Endothelial cell of umbilical vein (primary cell): Measurements from ENCODE around the gene SVIL. TPM values are rescaled to one million over a fixed set of nuclear protein-coding genes. Genes with fewer than 3 reads are reported as not detected.
"Not testable (repeated sequence)": the region's sequence is repeated elsewhere in the genome, so short reads cannot be mapped to it uniquely, and the experiment has no call there.

Experiments
- BruUV-seq: library from RNA; stranded (reverse); fragments of 400-500 nt; replicated peaks from 2 replicates; lab custom pipeline; 2021; lab: Mats Ljungman, UMichigan
- CTCF ChIA-PET: fragments of 300-600, 350-600 bp; sonication (Branson Sonifier 250); formaldehyde crosslinking; loops from one replicate; lab custom pipeline; 2021; ENCODE audit warnings: antibody characterized with exemption, inconsistent platforms; lab: Charles Lee
- POLR2A ChIA-PET: fragments of 300-600, 350-600 bp; sonication (Branson Sonifier 250); formaldehyde crosslinking; loops from one replicate; lab custom pipeline; 2021; ENCODE audit warnings: antibody characterized with exemption, inconsistent platforms; lab: Charles Lee
- DNase-seq: peaks from one replicate; pipeline ENCODE4 v3.0.0-alpha.2; 2011; ENCODE audit warnings: low read depth, low spot score
- FAIRE-seq: peaks from 2 replicates; lab custom pipeline; 2011; peaks lifted over from hg19 to GRCh38; lab: Jason Lieb, UNC
- H2AFZ ChIP-seq: 2 replicates; pipeline ENCODE4 v1.6.0; 2012; ENCODE audit warnings: low read depth, low read length, control low read depth, inconsistent platforms
- H3K27ac ChIP-seq: 2 replicates; pipeline ENCODE4 v1.5.1; 2011; ENCODE audit warnings: low read depth, mild to moderate bottlenecking, control low read depth, low read length, moderate library complexity; ENCODE audit not compliant: insufficient read depth
- H3K27me3 ChIP-seq, 2 experiments: 2 replicates each; pipeline versions ENCODE4 v1.6.0 to v1.6.1; 2011; ENCODE audit warnings: low read length in 2 of 2, mixed read lengths in 1 of 2; ENCODE audit not compliant: control insufficient read depth in 2 of 2, insufficient read depth in 2 of 2
- H3K36me3 ChIP-seq, 2 experiments: 2 replicates in 1 of 2; 3 replicates in 1 of 2; pipeline ENCODE4 v1.5.1; 2011; ENCODE audit warnings: low read length in 2 of 2, mild to moderate bottlenecking in 1 of 2, moderate library complexity in 1 of 2; ENCODE audit not compliant: control insufficient read depth in 2 of 2, insufficient read depth in 2 of 2; ENCODE audit errors: extremely low read depth in 1 of 2
- H3K4me1 ChIP-seq: 3 replicates; pipeline ENCODE4 v1.5.1; 2011; ENCODE audit warnings: mild to moderate bottlenecking, low read length; ENCODE audit not compliant: control insufficient read depth, insufficient read depth; ENCODE audit errors: extremely low read depth
- H3K4me2 ChIP-seq: 2 replicates; pipeline ENCODE4 v1.6.1; 2011; ENCODE audit warnings: low read length, control low read depth, mixed read lengths; ENCODE audit not compliant: insufficient read depth
- H3K4me3 ChIP-seq, 3 experiments: fragments of 200-600 bp in 1 of 3; sonication (generic), shearing (Covaris generic) in 1 of 3; replicated peaks in 1 of 3; 2 replicates each; pipeline ENCODE4 v1.5.1; 2011 to 2016; ENCODE audit warnings: control low read depth in 3 of 3, low read length in 3 of 3, mild to moderate bottlenecking in 2 of 3, inconsistent platforms in 1 of 3, low read depth in 1 of 3, moderate library complexity in 1 of 3; ENCODE audit not compliant: insufficient read depth in 1 of 3
- H3K79me2 ChIP-seq: 2 replicates; pipeline ENCODE4 v1.6.0; 2012; ENCODE audit warnings: low read length, inconsistent platforms; ENCODE audit not compliant: control insufficient read depth, insufficient read depth
- H3K9ac ChIP-seq: replicated peaks from 2 replicates; pipeline ENCODE3; 2011; ENCODE audit warnings: low read length, control low read depth; ENCODE audit not compliant: insufficient read depth; ENCODE audit errors: extremely low read depth
- H3K9me1 ChIP-seq: replicated peaks from 3 replicates; pipeline ENCODE4 v1.6.0; 2011; ENCODE audit warnings: mild to moderate bottlenecking, low read length; ENCODE audit not compliant: control insufficient read depth, insufficient read depth; ENCODE audit errors: extremely low read depth
- H3K9me3 ChIP-seq: replicated peaks from 2 replicates; pipeline ENCODE4 v1.5.1; 2012; ENCODE audit warnings: low read length, inconsistent platforms; ENCODE audit not compliant: control insufficient read depth, insufficient read depth
- H4K20me1 ChIP-seq: replicated peaks from 2 replicates; pipeline ENCODE3; 2011; ENCODE audit warnings: mild to moderate bottlenecking, low read length; ENCODE audit not compliant: control insufficient read depth, insufficient read depth; ENCODE audit errors: extremely low read depth
- EZH2 ChIP-seq: IDR thresholded peaks from 2 replicates; pipeline ENCODE4 v1.6.1; 2012; ENCODE audit warnings: borderline replicate concordance, low read depth, mild to moderate bottlenecking, moderate library complexity, low read length, inconsistent platforms; ENCODE audit not compliant: severe bottlenecking
- FOS ChIP-seq: IDR thresholded peaks from 2 replicates; pipeline ENCODE4 v1.6.1; 2011; ENCODE audit warnings: mild to moderate bottlenecking, low read length, moderate library complexity, borderline replicate concordance; ENCODE audit not compliant: insufficient read depth
- GATA2 ChIP-seq: IDR thresholded peaks from 2 replicates; pipeline ENCODE4 v1.7.0; 2011; ENCODE audit warnings: low read depth, mild to moderate bottlenecking, moderate library complexity, mixed read lengths, low read length; ENCODE audit not compliant: insufficient read length, insufficient read depth
- JUN ChIP-seq: IDR thresholded peaks from 2 replicates; pipeline ENCODE4 v1.6.1; 2011; ENCODE audit warnings: borderline replicate concordance, low read depth; ENCODE audit not compliant: insufficient read length, insufficient read depth
- MYC ChIP-seq: IDR thresholded peaks from one replicate; pipeline ENCODE4 v1.6.1; 2011; ENCODE audit warnings: mild to moderate bottlenecking, low read depth, low read length
- POLR2A ChIP-seq: IDR thresholded peaks from 2 replicates; pipeline ENCODE4 v1.6.1; 2012; ENCODE audit warnings: low read depth, mild to moderate bottlenecking, control low read depth, low read length
- POLR2AphosphoS5 ChIP-seq: IDR thresholded peaks from 2 replicates; pipeline ENCODE4 v1.6.1; 2012; ENCODE audit warnings: low read depth, mild to moderate bottlenecking, control low read depth, low read length, moderate library complexity; ENCODE audit not compliant: insufficient read depth
- dilution Hi-C: fragments of 300-500 bp; cut with MboI; formaldehyde crosslinking; loops from one replicate; pipeline ENCODE4 v1.15.0; 2019; ENCODE audit warnings: low sequenced_read_pairs; ENCODE audit not compliant: extremely low pct_ligation_motif_present
- intact Hi-C: fragments of 100-400 bp; cut with micrococcal nuclease; formaldehyde crosslinking; loops from one replicate; pipeline ENCODE4 v1.10.0; 2022
- polyA plus RNA-seq, 4 experiments: library from polyadenylated mRNA; depleted of rRNA in 3 of 4; stranded (reverse) in 3 of 4; unstranded in 1 of 4; fragments of >200 nt; gene quantifications; 2 replicates each; pipeline versions ENCODE4 v1.2.1 to v1.2.3, GENCODE V29; 2011 to 2012; ENCODE audit warnings: missing spikeins in 1 of 4
- total RNA-seq: library from RNA; stranded (reverse); gene quantifications from 2 replicates; pipeline ENCODE4 v1.2.3, GENCODE V29; 2021
- TF ChIP-seq, protein P1 (sequence below), 2 donors: IDR thresholded peaks; 1 replicate in 1 of 2; 2 replicates in 1 of 2; pipeline ENCODE4 v1.5.1; 2011; ENCODE audit warnings: low read length in 2 of 2, mild to moderate bottlenecking in 2 of 2, moderate library complexity in 2 of 2, control low read depth in 1 of 2, inconsistent platforms in 1 of 2, low read depth in 1 of 2; ENCODE audit not compliant: insufficient read depth in 1 of 2; ENCODE audit errors: extremely low read depth in 1 of 2
- TF ChIP-seq, protein P2 (sequence below): IDR thresholded peaks from 2 replicates; pipeline ENCODE4 v1.6.1; 2011; ENCODE audit not compliant: insufficient read depth, insufficient read length

The SVIL gene
- total and polyA plus RNA-seq, 2 donors (not counting 3 experiments of a cell fraction or from before 2014, with no cell fraction given), result 22.6 to 70.7 TPM

DNA sequence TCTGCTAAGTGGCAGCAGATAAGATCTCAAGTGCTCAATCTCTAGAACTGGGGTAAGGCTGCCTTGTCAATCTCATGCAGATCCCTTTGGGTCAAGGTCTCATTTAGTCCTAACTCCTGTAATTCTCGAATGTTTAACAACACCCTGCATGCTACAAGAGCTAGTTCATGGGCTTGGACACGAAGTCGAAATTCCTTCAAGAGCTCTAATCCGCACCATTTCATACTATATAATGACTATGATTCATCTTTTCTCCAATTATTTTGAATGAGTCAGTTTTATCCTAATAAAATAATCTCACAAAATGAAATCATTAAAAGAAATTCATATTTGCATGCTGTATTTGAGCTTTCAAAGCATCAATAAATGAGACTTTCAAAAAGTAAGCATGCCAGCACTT lies 119.7 kb downstream of the SVIL start:
- H3K36me3 ChIP-seq, H3K27me3 ChIP-seq, H3K4me1 ChIP-seq, POLR2A ChIA-PET, H3K9me1 ChIP-seq, H3K9me3 ChIP-seq, H3K4me3 ChIP-seq, dilution Hi-C loops, H4K20me1 ChIP-seq, BruUV-seq, H3K79me2 ChIP-seq, DNase-seq, intact Hi-C loops, H2AFZ ChIP-seq, H3K27ac ChIP-seq, H3K4me2 ChIP-seq, H3K9ac ChIP-seq, FAIRE-seq: not testable (repeated sequence)
- CTCF ChIA-PET, result interaction anchor here (0.7 to 3.2 kb wide), 4 partner anchors 9 to 76 kb away, joined by 3 to 33 read pairs (median 8); no protein-coding TSS in a partner anchor

DNA sequence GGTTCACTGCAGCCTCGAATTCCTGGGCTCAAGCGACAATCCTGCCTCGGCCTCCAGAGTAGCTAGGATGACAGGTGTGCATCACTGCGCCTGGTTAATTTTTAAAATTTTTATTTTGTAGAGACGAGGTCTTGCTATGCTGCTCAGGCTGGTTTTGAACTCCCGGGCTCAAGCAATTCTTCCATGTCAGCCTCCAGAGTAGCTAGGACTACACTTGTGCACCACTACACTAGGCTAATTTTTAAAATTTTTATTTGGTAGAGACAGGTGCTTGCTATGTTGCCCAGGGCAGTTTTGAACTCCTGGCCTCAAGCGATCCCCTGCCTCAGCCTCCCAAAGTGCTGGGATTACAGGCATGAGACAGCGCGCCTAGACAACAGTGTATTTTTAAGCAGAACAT lies 120.5 kb downstream of the SVIL start:
- H3K9ac ChIP-seq, result no peak overlapping the region
- no peaks in the 10 kb centered on the region for H3K9me1 ChIP-seq
- DNase-seq (no peak), FAIRE-seq (no peak)
- TF ChIP-seq MYC, result no peak
- TF ChIP-seq FOS, result no peak
- TF ChIP-seq, protein P1, sequence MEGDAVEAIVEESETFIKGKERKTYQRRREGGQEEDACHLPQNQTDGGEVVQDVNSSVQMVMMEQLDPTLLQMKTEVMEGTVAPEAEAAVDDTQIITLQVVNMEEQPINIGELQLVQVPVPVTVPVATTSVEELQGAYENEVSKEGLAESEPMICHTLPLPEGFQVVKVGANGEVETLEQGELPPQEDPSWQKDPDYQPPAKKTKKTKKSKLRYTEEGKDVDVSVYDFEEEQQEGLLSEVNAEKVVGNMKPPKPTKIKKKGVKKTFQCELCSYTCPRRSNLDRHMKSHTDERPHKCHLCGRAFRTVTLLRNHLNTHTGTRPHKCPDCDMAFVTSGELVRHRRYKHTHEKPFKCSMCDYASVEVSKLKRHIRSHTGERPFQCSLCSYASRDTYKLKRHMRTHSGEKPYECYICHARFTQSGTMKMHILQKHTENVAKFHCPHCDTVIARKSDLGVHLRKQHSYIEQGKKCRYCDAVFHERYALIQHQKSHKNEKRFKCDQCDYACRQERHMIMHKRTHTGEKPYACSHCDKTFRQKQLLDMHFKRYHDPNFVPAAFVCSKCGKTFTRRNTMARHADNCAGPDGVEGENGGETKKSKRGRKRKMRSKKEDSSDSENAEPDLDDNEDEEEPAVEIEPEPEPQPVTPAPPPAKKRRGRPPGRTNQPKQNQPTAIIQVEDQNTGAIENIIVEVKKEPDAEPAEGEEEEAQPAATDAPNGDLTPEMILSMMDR (IDR thresholded peaks at IDR 0.05; ENCODE audit: extremely low read depth in 1 of 2, insufficient read depth in 1 of 2, low read depth in 1 of 2, low read length in 2 of 2), result no peak
- TF ChIP-seq POLR2A, result no peak
- TF ChIP-seq, protein P2, sequence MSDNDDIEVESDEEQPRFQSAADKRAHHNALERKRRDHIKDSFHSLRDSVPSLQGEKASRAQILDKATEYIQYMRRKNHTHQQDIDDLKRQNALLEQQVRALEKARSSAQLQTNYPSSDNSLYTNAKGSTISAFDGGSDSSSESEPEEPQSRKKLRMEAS, result no peak
- TF ChIP-seq GATA2, result no peak
- TF ChIP-seq JUN, result no peak
- TF ChIP-seq EZH2, result no peak
- TF ChIP-seq POLR2AphosphoS5, result no peak
- H3K4me2 ChIP-seq, result no peak overlapping the region
- H3K4me1 ChIP-seq, result no peaks in the 10 kb centered on the region
- peaks cover 2 to 9% of the 10 kb centered on the region in 2 experiments for H3K36me3 ChIP-seq
- H3K27ac ChIP-seq, result no peak overlapping the region
- no peaks in the 10 kb centered on the region for H3K79me2 ChIP-seq
- no peaks in the 10 kb centered on the region for H3K27me3 ChIP-seq
- no peak overlapping the region for H2AFZ ChIP-seq
- no peaks in the 10 kb centered on the region for H3K9me3 ChIP-seq
- BruUV-seq, result no TSS peak
- ChIA-PET CTCF (interaction anchor here (1.1 to 3.2 kb wide), 8 partner anchors 10 to 85 kb away, joined by 3 to 33 read pairs (median 13); no protein-coding TSS in a partner anchor), POLR2A (no interaction called here)
- no peaks in the 10 kb centered on the region for H4K20me1 ChIP-seq
- dilution Hi-C loops, result no loop called here
- intact Hi-C loops, result loop anchor here (5.0 kb wide), 1 partner anchor 223 kb away; no protein-coding TSS in a partner anchor
- H3K4me3 ChIP-seq, result no peak overlapping the region
